Endothelial cell of umbilical vein (primary cell): ENCODE data around the gene APOLD1. TPM values are rescaled to one million over a fixed set of nuclear protein-coding genes. Genes with fewer than 3 reads are reported as not detected.

Experiments used
- BruUV-seq: library from RNA; stranded (reverse); fragments of 400-500 nt; replicated peaks from 2 replicates; lab custom pipeline; 2021; lab: Mats Ljungman, UMichigan
- CTCF ChIA-PET: fragments of 300-600, 350-600 bp; sonication (Branson Sonifier 250); formaldehyde crosslinking; loops from one replicate; lab custom pipeline; 2021; ENCODE audit warnings: antibody characterized with exemption, inconsistent platforms; lab: Charles Lee
- POLR2A ChIA-PET: fragments of 300-600, 350-600 bp; sonication (Branson Sonifier 250); formaldehyde crosslinking; loops from one replicate; lab custom pipeline; 2021; ENCODE audit warnings: antibody characterized with exemption, inconsistent platforms; lab: Charles Lee
- DNase-seq: peaks from one replicate; pipeline ENCODE4 v3.0.0-alpha.2; 2011; ENCODE audit warnings: low read depth, low spot score
- FAIRE-seq: peaks from 2 replicates; lab custom pipeline; 2011; peaks lifted over from hg19 to GRCh38; lab: Jason Lieb, UNC
- H2AFZ ChIP-seq: 2 replicates; pipeline ENCODE4 v1.6.0; 2012; ENCODE audit warnings: low read depth, low read length, control low read depth, inconsistent platforms
- H3K27ac ChIP-seq: 2 replicates; pipeline ENCODE4 v1.5.1; 2011; ENCODE audit warnings: low read depth, mild to moderate bottlenecking, control low read depth, low read length, moderate library complexity; ENCODE audit not compliant: insufficient read depth
- H3K27me3 ChIP-seq, 2 experiments: 2 replicates each; pipeline versions ENCODE4 v1.6.0 to v1.6.1; 2011; ENCODE audit warnings: low read length in 2 of 2, mixed read lengths in 1 of 2; ENCODE audit not compliant: control insufficient read depth in 2 of 2, insufficient read depth in 2 of 2
- H3K36me3 ChIP-seq, 2 experiments: 2 replicates in 1 of 2; 3 replicates in 1 of 2; pipeline ENCODE4 v1.5.1; 2011; ENCODE audit warnings: low read length in 2 of 2, mild to moderate bottlenecking in 1 of 2, moderate library complexity in 1 of 2; ENCODE audit not compliant: control insufficient read depth in 2 of 2, insufficient read depth in 2 of 2; ENCODE audit errors: extremely low read depth in 1 of 2
- H3K4me1 ChIP-seq: 3 replicates; pipeline ENCODE4 v1.5.1; 2011; ENCODE audit warnings: mild to moderate bottlenecking, low read length; ENCODE audit not compliant: control insufficient read depth, insufficient read depth; ENCODE audit errors: extremely low read depth
- H3K4me2 ChIP-seq: 2 replicates; pipeline ENCODE4 v1.6.1; 2011; ENCODE audit warnings: low read length, control low read depth, mixed read lengths; ENCODE audit not compliant: insufficient read depth
- H3K4me3 ChIP-seq, 3 experiments: fragments of 200-600 bp in 1 of 3; sonication (generic), shearing (Covaris generic) in 1 of 3; replicated peaks in 1 of 3; 2 replicates each; pipeline ENCODE4 v1.5.1; 2011 to 2016; ENCODE audit warnings: control low read depth in 3 of 3, low read length in 3 of 3, mild to moderate bottlenecking in 2 of 3, inconsistent platforms in 1 of 3, low read depth in 1 of 3, moderate library complexity in 1 of 3; ENCODE audit not compliant: insufficient read depth in 1 of 3
- H3K79me2 ChIP-seq: 2 replicates; pipeline ENCODE4 v1.6.0; 2012; ENCODE audit warnings: low read length, inconsistent platforms; ENCODE audit not compliant: control insufficient read depth, insufficient read depth
- H3K9ac ChIP-seq: replicated peaks from 2 replicates; pipeline ENCODE3; 2011; ENCODE audit warnings: low read length, control low read depth; ENCODE audit not compliant: insufficient read depth; ENCODE audit errors: extremely low read depth
- H3K9me1 ChIP-seq: replicated peaks from 3 replicates; pipeline ENCODE4 v1.6.0; 2011; ENCODE audit warnings: mild to moderate bottlenecking, low read length; ENCODE audit not compliant: control insufficient read depth, insufficient read depth; ENCODE audit errors: extremely low read depth
- H3K9me3 ChIP-seq: replicated peaks from 2 replicates; pipeline ENCODE4 v1.5.1; 2012; ENCODE audit warnings: low read length, inconsistent platforms; ENCODE audit not compliant: control insufficient read depth, insufficient read depth
- H4K20me1 ChIP-seq: replicated peaks from 2 replicates; pipeline ENCODE3; 2011; ENCODE audit warnings: mild to moderate bottlenecking, low read length; ENCODE audit not compliant: control insufficient read depth, insufficient read depth; ENCODE audit errors: extremely low read depth
- EZH2 ChIP-seq: IDR thresholded peaks from 2 replicates; pipeline ENCODE4 v1.6.1; 2012; ENCODE audit warnings: borderline replicate concordance, low read depth, mild to moderate bottlenecking, moderate library complexity, low read length, inconsistent platforms; ENCODE audit not compliant: severe bottlenecking
- FOS ChIP-seq: IDR thresholded peaks from 2 replicates; pipeline ENCODE4 v1.6.1; 2011; ENCODE audit warnings: mild to moderate bottlenecking, low read length, moderate library complexity, borderline replicate concordance; ENCODE audit not compliant: insufficient read depth
- GATA2 ChIP-seq: IDR thresholded peaks from 2 replicates; pipeline ENCODE4 v1.7.0; 2011; ENCODE audit warnings: low read depth, mild to moderate bottlenecking, moderate library complexity, mixed read lengths, low read length; ENCODE audit not compliant: insufficient read length, insufficient read depth
- JUN ChIP-seq: IDR thresholded peaks from 2 replicates; pipeline ENCODE4 v1.6.1; 2011; ENCODE audit warnings: borderline replicate concordance, low read depth; ENCODE audit not compliant: insufficient read length, insufficient read depth
- MYC ChIP-seq: IDR thresholded peaks from one replicate; pipeline ENCODE4 v1.6.1; 2011; ENCODE audit warnings: mild to moderate bottlenecking, low read depth, low read length
- POLR2A ChIP-seq: IDR thresholded peaks from 2 replicates; pipeline ENCODE4 v1.6.1; 2012; ENCODE audit warnings: low read depth, mild to moderate bottlenecking, control low read depth, low read length
- POLR2AphosphoS5 ChIP-seq: IDR thresholded peaks from 2 replicates; pipeline ENCODE4 v1.6.1; 2012; ENCODE audit warnings: low read depth, mild to moderate bottlenecking, control low read depth, low read length, moderate library complexity; ENCODE audit not compliant: insufficient read depth
- dilution Hi-C: fragments of 300-500 bp; cut with MboI; formaldehyde crosslinking; loops from one replicate; pipeline ENCODE4 v1.15.0; 2019; ENCODE audit warnings: low sequenced_read_pairs; ENCODE audit not compliant: extremely low pct_ligation_motif_present
- intact Hi-C: fragments of 100-400 bp; cut with micrococcal nuclease; formaldehyde crosslinking; loops from one replicate; pipeline ENCODE4 v1.10.0; 2022
- polyA plus RNA-seq, 4 experiments: library from polyadenylated mRNA; depleted of rRNA in 3 of 4; stranded (reverse) in 3 of 4; unstranded in 1 of 4; fragments of >200 nt; gene quantifications; 2 replicates each; pipeline versions ENCODE4 v1.2.1 to v1.2.3, GENCODE V29; 2011 to 2012; ENCODE audit warnings: missing spikeins in 1 of 4
- total RNA-seq: library from RNA; stranded (reverse); gene quantifications from 2 replicates; pipeline ENCODE4 v1.2.3, GENCODE V29; 2021
- TF ChIP-seq, protein P1 (sequence below): IDR thresholded peaks from 2 replicates; pipeline ENCODE4 v1.6.1; 2011; ENCODE audit not compliant: insufficient read depth, insufficient read length
- TF ChIP-seq, protein P2 (sequence below), 2 donors: IDR thresholded peaks; 1 replicate in 1 of 2; 2 replicates in 1 of 2; pipeline ENCODE4 v1.5.1; 2011; ENCODE audit warnings: low read length in 2 of 2, mild to moderate bottlenecking in 2 of 2, moderate library complexity in 2 of 2, control low read depth in 1 of 2, inconsistent platforms in 1 of 2, low read depth in 1 of 2; ENCODE audit not compliant: insufficient read depth in 1 of 2; ENCODE audit errors: extremely low read depth in 1 of 2

Gene APOLD1
- total and polyA plus RNA-seq, 2 donors (not counting 3 experiments of a cell fraction or from before 2014, with no cell fraction given), result 3.7 to 6.0 TPM

- Histone ChIP-seq H3K9ac (no peak overlapping the region), H3K4me3 (no peak overlapping the region), H3K27ac (no peak overlapping the region), H3K9me1 (no peaks in the 10 kb centered on the region), H3K27me3 (no peaks in the 10 kb centered on the region), H3K9me3 (no peaks in the 10 kb centered on the region), H4K20me1 (no peaks in the 10 kb centered on the region), H3K4me1 (peaks cover 3% of the 10 kb centered on the region), H3K4me2 (no peak overlapping the region), H2AFZ (no peak overlapping the region), H3K36me3 (no peaks in the 10 kb centered on the region), H3K79me2 (no peaks in the 10 kb centered on the region)
- no peak for TF ChIP-seq POLR2A
- no peak for TF ChIP-seq POLR2AphosphoS5
- no peak for TF ChIP-seq FOS
- TF ChIP-seq JUN, result no peak
- TF ChIP-seq MYC, result no peak
- intact Hi-C loops (no loop called here), dilution Hi-C loops (no loop called here)
- POLR2A ChIA-PET, result no interaction called here
- FAIRE-seq (no peak), DNase-seq (no peak)
- CTCF ChIA-PET, result interaction anchor here (0.6 to 4.6 kb wide), 4 partner anchors 9 to 110 kb away, joined by 3 to 48 read pairs (median 6); no protein-coding TSS in a partner anchor
- BruUV-seq, result no TSS peak
Observed at GRCh38 chr12:12745576-12746211, 39.8 kb upstream of the APOLD1 start.

DNA sequence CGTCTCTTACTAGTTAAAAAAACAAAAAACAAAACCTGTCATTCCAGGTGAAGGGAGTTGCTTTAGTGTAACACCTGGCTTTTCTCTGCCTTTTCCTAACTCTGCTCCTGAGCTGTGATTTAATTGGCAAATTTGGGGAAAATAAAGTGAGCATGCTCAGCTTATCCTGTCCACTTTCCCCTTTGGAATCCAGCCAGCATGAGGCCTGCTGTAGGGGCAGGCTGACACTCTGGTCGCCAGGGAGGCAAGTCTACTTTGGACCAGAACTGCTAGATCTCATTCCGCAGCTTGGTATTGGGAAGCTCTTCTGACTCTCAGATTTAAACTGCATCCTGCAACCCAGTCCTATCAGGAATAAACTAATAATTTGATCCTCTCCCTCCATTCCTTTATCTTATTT lies 38.2 kb upstream of the APOLD1 start:
- POLR2A ChIA-PET, result no interaction called here
- Histone ChIP-seq H3K4me1 (no peaks in the 10 kb centered on the region), H3K4me3 (no peak overlapping the region), H3K9ac (no peak overlapping the region), H3K4me2 (no peak overlapping the region), H2AFZ (no peak overlapping the region), H3K27me3 (no peaks in the 10 kb centered on the region), H3K27ac (no peak overlapping the region), H3K36me3 (no peaks in the 10 kb centered on the region), H3K9me1 (no peaks in the 10 kb centered on the region), H3K79me2 (no peaks in the 10 kb centered on the region), H3K9me3 (no peaks in the 10 kb centered on the region), H4K20me1 (no peaks in the 10 kb centered on the region)
- BruUV-seq, result no TSS peak
- CTCF ChIA-PET, result interaction anchor here (1.0 to 4.6 kb wide), 3 partner anchors 10 to 12 kb away, joined by 6 to 48 read pairs (median 8); no protein-coding TSS in a partner anchor
- intact Hi-C loops, result no loop called here
- no peak for FAIRE-seq
- DNase-seq, result no peak
- dilution Hi-C loops, result no loop called here
- TF ChIP-seq POLR2A (no peak), GATA2 (no peak), FOS (no peak), POLR2AphosphoS5 (no peak), MYC (no peak), JUN (no peak), EZH2 (no peak)
- TF ChIP-seq, protein P1, sequence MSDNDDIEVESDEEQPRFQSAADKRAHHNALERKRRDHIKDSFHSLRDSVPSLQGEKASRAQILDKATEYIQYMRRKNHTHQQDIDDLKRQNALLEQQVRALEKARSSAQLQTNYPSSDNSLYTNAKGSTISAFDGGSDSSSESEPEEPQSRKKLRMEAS, result no peak
- TF ChIP-seq, protein P2, sequence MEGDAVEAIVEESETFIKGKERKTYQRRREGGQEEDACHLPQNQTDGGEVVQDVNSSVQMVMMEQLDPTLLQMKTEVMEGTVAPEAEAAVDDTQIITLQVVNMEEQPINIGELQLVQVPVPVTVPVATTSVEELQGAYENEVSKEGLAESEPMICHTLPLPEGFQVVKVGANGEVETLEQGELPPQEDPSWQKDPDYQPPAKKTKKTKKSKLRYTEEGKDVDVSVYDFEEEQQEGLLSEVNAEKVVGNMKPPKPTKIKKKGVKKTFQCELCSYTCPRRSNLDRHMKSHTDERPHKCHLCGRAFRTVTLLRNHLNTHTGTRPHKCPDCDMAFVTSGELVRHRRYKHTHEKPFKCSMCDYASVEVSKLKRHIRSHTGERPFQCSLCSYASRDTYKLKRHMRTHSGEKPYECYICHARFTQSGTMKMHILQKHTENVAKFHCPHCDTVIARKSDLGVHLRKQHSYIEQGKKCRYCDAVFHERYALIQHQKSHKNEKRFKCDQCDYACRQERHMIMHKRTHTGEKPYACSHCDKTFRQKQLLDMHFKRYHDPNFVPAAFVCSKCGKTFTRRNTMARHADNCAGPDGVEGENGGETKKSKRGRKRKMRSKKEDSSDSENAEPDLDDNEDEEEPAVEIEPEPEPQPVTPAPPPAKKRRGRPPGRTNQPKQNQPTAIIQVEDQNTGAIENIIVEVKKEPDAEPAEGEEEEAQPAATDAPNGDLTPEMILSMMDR (IDR thresholded peaks at IDR 0.05; ENCODE audit: extremely low read depth in 1 of 2, insufficient read depth in 1 of 2, low read depth in 1 of 2, low read length in 2 of 2), result no peak
